GM18858 (cell line): ENCODE data around the gene CTNNA2.

Experiments
- ATAC-seq: cut with Tn5 transposase; IDR thresholded peaks from one replicate; pipeline ENCODE4 v1.9.1; 2021; ENCODE audit not compliant: unreplicated experiment

The CTNNA2 gene

DNA sequence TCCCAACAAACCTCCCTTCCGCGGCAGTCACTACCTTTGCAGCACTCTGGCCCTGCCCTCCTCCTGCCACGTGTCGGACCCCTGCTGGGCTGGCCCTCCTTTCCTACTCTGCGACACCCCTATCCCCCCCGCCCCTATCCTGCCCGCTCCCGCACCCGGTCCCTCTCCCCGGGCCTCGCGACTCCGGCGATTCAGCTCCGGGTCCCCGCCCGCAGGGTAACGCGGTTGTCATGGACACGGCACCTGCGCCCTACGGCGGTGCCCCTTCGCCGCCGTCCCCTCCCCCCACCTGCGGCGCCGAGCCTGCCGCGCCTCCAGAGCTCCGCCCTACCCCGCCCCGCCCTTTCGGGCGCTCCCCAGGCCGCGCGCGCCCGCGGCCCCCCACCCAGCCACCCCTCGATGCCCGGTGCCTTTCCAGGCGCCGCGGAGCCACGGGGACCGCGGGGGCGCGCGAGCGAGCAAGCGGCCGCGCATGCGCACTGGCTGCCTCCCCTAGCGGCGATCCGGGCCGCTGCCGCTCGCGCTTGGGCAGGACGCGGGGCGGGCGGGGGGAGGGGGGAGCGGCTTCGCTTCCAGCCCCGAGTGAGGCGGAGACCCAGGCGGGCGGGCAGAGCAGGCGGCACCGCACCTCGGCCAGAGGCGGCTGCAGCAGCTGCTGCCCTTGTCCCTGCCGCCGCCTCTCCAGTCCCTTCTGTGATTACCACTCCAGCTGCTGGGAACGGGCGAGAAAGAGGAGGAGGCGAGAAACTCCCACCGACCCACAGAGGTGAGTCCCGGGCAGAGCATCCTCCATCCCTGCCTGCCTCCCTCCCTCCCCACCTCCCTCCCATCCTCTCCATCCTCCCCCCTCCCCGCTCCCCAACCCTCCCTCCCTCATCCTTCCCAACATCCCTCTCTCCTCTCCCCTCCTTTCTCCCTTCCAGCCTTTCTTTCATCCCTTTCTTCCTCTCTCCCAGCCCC lies at the start of gene CTNNA2:
Gene CTNNA2 (plus strand): TSS at position 610 of the 960 bp plus-strand sequence.
- peak; percentile 67 for ATAC-seq

DNA sequence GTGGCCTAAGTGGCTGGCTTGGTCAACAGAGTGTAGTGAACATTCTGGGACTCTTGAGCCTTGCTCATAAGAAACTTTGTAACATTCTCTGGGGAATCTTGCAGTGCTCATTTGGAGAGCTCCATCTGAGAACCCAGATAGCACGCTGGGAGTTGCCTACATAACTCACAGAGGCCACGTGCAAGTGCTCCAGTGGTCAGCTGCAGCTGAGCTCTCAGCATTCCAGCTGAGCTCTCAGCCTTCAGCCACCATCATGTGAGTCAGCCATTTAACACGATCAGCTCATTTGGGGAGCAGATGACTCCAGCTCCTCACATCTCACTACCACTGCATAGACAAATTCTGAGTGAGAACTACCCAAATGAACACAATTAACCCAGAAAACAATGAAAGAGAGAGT lies 25.5 kb upstream of the CTNNA2 start:
- ATAC-seq = no peak

DNA sequence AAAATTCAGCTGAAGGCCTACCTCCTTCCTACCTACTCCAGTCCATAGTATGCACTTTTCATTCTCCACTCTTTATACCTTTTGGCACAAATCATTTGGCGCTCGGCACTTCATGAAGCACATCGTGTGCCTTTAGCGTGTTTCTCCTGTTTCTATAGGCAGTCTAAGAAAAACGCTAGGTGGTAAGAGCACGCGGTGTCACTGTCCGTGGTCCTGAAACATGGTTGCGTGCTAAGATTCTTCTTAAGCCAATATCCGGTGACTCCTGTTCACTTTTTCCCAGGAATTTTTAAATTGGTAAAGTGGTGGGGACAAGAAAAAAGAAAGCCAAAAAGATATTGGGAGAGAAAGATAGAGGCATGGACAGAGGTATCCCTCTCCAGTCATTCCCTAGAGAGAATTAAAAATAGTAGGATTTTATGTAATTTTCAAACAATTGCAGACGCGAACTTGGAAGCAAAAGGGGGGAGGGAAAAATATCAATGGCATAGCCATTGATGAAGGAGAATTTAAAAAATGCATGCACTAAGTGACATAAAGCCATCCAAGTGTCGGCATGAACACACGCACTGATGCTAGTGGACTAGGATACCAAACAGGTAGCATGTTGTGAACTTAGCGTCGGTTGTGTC lies 1.4 kb upstream of the CTNNA2 start:
- no peak for ATAC-seq

DNA sequence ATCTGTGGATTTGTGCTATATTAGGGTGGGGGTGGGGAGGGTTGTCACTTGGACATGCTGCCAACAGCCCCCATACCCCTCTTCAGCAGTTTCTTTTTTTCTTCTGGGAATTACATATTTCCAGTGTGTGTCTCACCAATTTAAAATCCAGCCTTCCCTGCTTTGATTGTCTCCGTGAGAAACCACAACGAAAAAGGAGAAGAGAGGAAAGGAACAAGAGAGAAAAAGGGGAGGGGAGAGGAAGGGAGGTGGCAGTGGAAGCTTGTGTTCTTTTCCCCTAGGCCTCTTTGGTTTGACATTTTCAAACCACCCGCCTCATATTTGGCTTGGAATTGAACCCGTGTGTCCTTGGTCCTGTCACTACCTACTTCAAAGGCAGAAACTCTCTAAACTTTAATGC lies 860 bp downstream of the CTNNA2 start:
- ATAC-seq = no peak

DNA sequence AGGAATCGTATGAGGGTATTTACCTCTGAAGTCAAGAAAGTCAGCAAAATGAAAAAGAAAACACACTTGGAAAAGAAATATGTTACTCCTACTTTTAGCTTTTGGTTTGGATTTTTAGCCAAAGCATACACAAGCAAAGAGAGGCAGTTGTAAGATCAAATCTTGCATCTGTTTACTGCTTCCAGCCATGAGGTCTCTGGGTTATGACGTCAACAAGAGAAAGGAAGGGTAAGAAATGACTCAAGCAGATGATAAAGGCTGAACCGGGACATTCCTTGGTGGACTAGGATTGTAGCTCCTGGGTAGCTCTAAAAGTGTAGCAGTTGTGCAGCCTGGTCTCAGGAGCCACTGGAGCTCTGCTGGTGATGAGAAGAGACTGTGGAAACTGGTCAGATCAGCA lies 16.8 kb downstream of the CTNNA2 start:
- no peak for ATAC-seq

DNA sequence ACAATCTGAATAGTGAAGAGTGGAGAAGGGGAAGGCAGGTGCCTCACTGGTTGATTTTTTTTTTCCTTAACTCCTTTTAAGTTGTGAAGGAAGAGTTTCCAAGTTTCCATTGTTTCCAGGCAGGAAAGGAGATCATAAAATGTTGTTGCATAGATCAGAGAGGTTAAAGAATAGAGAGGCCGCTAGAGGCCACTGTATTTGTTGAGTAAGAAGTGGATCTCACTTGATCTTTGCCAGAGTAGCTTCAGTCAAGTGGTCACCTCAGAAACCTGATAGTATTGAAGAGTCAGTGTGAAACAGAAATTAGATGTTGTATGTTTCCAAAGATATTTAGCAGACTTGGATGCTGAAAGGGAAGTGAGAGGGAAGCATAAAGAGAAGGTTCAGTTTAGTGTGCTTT lies 17.6 kb downstream of the CTNNA2 start:
- ATAC-seq = no peak

DNA sequence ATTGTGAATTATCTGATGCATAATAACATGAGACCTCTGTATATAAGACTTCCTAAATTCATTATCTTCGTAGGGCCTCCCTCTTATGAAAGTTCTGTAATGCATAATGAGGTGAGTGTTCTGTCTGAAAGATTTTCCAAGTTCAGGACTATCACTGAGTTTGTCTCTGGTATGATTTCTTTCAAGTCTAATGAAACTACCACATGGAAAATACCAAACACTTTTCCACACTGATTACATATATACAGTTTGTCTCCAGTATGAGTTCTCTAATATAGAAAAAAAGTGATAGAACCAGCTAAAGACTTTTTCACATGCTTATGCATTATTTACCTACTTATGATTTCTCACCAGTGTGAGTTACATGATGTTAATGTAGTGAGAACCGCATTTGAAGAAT lies 34.7 kb downstream of the CTNNA2 start:
- no peak for ATAC-seq

DNA sequence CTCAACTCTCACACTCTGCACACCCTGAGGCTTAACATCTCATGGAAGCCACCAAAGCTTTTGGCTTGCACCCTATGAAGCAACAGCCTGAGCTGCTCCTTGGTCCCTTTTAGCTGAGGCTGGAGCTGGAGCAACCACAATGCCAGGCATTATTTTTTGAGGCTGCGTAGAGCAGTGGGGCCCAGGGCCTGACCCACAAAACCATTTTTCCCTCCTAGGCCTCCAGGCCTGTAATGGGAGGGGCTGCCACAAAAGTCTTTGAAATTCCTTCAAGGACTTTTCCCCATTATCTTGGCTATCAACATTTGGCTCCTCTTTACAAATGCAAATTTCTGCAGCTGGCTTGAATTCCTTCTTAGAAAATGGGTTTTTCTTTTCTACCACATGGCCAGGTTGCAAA lies 39.8 kb downstream of the CTNNA2 start:
- no peak for ATAC-seq

DNA sequence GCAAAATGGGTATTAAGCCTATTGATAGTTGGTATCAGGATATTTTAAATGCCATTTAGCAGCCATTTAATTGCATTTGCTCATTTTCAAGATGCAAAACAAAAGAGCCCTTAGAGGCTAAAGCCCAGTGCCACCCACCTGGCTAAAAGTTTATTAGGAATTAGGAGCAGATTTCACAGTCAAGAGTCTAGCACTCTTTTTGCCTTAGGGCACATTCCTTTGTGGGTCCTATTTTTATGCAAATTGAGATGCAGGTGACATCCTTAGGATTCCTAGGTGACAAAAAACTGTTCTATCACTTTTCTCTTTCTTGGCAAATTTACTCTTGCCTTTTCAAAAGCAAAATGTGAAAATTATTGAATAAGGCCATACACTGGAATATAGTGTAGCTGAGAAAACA lies 42.0 kb downstream of the CTNNA2 start:
- no peak for ATAC-seq

DNA sequence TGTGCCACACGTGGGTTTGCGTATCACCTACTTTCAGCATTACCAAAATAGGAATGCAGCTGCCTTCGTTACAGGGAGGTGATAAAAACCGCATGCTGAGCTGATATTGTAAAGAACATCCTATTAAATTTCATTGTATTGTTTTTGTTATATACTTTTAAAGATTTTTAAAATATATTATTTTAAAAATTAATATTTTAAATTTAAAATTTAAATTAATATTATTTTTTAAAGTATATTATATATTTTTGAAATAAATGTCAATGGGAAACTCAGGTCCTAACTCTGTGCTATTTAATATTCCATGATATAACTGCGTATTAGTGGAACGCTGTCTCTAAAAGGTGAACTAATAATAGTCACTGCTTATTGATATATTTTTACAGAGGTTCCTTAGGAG lies 51.2 kb downstream of the CTNNA2 start:
- ATAC-seq = no peak

DNA sequence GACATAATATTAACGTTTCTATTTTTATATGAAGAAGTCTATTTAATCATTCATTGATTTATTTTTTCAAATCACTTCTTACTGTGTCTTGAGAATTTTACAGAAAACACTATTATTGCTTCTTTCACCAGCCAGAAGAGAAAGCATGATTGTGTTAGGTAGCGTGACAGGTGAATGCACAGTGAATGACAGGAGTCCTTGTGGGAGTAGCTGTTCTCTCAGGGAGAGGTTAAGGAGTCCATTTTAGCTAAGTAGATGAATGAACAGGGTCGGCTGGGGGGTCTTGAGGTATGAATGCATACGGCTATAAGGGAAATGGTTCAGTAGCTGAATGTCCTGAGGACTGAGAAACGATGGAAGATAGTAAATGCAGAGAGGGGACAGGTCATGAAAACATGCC lies 56.2 kb downstream of the CTNNA2 start:
- ATAC-seq = no peak

DNA sequence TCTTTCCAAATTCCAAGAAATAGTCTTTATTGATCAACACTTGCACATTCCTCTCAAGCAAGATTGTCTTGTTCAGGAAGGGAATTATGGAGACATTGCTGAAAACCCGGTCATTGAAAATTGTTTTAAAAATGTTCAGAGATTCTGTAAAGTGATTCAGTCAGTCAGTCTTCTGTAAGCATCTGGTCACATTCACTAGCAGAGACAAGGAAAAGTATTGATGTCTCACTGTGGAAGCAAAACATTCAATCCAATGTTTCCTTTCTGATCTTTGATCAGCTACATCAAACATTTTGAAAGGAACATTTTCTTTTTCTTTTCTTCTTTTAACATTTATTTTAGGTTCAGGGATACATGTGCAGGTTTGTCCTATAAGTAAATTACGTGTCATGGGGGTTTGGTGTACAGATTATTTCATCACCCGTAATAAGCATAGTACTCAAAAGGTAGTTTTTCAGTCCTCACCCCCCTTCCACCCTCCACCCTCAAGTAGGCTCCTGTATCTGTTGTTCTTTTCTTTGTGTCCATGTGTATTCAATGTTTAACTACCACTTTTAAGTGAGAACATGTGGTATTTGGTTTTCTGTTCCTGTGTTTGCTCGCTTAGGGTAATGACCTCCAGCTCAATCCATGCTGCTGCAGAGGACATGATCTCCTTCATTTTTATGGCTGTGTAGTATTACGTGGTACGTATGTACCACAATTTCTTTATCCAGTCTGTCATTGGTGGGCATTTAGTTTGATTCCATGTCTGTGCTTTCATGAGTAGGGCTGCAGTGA lies 61.2 kb downstream of the CTNNA2 start:
- ATAC-seq = no peak

DNA sequence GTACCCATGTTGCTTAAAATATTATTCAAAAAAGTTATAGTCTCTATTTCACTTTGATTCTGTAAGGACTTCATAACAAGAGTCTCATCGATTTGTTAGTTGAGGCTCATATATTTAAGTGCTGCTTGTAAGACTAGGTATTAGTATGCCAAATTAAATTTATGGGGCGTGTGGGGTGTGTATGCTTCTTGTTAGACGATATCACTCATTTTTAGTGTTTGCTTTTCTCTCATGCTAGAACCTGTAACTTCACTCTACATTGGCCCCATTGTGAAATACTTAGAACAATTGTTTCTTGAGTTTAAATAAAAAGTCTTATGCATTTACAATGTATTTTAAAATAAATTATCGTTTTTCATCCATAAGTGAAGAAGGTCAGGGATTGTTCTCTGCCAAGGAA lies 63.6 kb downstream of the CTNNA2 start:
- no peak for ATAC-seq

DNA sequence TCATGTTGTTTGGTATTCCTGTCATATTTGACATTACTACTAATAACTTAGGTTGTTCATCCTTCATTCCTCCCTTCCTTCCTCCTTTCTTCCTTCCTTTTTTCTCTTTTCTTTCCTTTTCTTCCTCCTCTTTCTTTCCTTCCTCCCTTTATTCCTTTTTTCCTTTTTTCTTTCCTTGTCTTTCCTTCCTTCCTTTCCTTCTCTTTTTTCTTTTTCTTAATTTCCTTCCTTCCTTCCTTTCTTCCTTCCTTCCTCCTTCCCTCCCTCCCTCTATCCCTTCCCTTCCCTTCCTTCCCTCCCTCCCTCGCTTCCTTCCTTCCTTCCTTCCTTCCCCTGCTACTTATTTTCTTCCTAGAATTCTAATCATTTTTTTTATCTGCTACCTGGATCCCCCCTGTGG lies 66.1 kb downstream of the CTNNA2 start:
- ATAC-seq = no peak

DNA sequence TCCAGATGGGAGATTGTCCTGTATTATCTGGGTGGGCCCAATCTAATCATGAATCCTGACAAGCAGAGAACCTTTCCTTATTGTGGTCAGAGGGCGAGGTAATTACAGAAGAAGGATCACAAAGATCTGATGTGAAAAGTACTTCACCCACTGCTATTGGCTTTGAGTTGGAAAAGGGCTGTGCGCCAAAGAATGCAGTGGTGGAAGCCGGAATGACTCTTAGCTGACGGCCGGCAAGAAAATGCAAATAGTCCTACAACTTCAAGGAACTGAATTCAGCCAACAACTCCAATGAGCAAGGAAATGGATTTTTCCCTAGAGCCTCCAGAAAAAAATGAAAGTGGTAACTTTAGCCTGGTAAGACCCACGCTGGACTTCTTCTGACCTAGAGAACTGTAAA lies 67.3 kb downstream of the CTNNA2 start:
- ATAC-seq = no peak

DNA sequence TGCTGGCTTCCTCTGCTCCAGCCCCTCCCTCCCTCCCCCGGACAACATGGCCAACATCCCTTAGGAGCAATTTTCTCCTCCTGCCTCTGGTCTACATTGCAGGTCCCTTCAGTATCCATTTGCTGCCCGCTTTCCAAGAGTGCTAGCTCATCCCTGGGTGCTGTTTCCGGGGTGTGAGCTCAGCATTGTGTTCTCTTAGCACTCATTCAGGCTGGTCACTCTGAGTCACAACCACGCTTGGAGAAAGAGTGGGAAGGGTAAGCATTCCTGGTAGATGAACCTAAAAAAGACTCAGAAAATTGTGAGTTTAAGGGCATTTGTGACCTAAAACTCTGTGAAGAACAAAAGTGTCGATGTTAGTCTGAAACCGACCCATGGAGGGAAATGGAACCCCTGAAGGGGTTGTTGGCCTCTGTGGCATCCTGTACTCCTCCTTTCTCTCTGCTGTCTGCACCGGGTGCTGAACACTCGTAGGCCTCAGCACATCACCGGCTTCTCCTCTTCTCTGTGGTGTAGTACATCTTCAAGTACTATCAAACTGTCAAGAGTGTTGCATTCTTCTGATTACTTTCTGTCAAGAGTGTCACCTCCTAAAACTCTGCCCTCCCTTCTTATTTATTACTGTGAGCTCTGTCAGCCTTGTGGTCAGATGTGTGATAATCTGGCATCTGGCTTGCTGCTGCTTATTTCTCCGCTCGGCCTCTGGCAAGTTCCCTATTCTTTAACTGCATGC lies 73.0 kb downstream of the CTNNA2 start:
- no peak for ATAC-seq

DNA sequence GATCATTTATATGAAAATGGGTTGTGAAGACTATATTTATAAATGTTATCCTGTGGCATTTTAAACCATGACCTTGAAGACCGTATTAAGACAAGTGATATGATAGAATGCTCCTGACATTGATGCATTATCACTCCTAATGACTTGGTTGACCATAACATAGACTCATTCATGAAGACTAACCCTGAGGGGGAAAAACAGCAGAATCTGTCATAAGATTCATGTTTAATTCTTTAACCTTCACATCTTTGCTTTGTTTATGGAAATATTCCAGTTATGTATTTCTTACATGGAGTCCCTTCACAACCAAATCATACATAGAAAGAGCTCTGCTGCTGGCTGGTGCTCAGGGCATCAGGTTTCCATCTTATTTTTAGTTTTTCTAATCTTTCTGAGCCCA lies 78.4 kb downstream of the CTNNA2 start:
- ATAC-seq = no peak

DNA sequence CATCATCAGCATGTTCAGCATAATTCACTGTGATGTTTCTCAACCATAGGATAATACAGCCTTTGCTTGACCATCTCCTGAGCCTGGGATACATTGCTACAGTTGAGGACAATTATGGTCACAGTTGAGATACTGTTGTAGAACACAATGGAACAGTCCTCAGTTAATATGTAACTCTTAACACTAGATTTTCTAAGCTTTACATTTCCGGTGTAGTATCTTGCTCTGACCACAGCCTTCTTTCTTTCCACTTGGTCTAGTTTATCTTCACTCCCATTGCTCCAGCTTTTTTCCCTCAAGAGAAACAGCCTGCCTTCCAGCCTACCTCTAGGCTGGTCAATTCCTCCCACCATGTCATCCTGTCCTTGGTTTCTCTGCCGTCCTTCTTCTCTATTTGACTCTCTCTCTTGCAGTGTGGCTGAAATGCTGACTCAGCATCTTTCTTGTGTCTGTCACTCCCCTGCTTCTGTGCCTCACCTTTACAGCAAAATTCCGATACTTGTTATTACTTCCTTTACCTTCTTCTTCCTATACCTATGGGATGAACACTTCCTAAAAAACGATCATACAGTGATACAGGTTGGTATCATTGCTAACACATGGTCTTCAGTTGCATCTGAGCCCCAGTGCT lies 80.5 kb downstream of the CTNNA2 start:
- no peak for ATAC-seq

DNA sequence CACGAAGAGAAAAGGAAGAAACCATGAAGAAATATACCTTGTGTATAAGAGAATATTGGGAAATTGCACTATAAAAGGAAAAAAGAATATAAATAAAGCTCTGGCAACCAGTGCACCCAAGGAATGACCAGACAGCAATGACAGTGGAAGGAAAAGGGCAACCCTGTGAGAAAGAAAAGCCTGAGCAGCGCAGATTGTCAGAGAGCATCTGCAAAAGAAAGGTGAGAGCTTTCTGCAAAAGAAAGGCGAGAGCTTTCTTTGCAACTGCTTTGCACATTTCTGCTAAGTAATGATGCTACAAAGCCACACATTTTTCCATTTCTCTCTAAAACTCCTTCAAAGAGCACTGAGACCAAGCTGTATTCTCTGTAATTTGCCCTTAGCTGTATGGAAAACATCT lies 83.6 kb downstream of the CTNNA2 start:
- ATAC-seq = no peak

DNA sequence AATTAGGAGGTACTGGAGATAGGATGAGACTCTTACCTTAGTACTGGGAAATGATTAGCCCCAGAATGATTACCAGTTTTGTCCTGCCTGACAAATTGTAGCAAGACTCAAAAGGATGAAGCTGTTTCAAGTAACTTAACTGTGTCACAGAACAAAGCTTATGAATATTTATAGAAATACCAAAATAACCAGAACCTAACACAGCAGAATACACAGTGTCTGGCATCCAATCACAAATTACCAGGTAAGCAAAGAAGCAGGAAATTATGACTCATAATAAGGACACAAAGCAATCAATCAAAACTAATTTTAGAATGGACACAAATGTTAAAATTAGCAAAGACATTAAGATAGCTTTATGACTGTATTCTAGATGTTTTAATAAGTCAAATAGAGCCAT lies 91.9 kb downstream of the CTNNA2 start:
- ATAC-seq = no peak
